ENCODE measurements around the gene KBTBD4.

GRCh38 chr11:47586098-47586855, 7.5 kb upstream of the KBTBD4 start, which contains the start of gene FAM180B:
- no peak for TF ChIP-seq CTCF (conservative IDR thresholded peaks at IDR 0.05; ENCODE audit: low read depth, low read length)
- no peak for TF ChIP-seq EZH2 (IDR thresholded peaks at IDR 0.05; ENCODE audit: borderline replicate concordance, low read depth, low read length, poor library complexity, severe bottlenecking)

All from A673 (cell line).